Breast epithelium (tissue), 3 donors: ENCODE data around the gene ADAM8.

Experiments
- POLR2A ChIP-seq: fragments of 450-650 bp; IDR thresholded peaks from one replicate; pipeline ENCODE4 v1.6.1; 2016; ENCODE audit warnings: antibody characterized with exemption, mild to moderate bottlenecking, moderate library complexity
- TF ChIP-seq, protein P1 (sequence below), 3 donors: fragments of 450-650 bp; IDR thresholded peaks; one replicate each; pipeline ENCODE4 v1.5.1; 2016 to 2017; ENCODE audit warnings: antibody characterized with exemption in 3 of 3, mild to moderate bottlenecking in 3 of 3, moderate library complexity in 3 of 3

- TF ChIP-seq, protein P1, sequence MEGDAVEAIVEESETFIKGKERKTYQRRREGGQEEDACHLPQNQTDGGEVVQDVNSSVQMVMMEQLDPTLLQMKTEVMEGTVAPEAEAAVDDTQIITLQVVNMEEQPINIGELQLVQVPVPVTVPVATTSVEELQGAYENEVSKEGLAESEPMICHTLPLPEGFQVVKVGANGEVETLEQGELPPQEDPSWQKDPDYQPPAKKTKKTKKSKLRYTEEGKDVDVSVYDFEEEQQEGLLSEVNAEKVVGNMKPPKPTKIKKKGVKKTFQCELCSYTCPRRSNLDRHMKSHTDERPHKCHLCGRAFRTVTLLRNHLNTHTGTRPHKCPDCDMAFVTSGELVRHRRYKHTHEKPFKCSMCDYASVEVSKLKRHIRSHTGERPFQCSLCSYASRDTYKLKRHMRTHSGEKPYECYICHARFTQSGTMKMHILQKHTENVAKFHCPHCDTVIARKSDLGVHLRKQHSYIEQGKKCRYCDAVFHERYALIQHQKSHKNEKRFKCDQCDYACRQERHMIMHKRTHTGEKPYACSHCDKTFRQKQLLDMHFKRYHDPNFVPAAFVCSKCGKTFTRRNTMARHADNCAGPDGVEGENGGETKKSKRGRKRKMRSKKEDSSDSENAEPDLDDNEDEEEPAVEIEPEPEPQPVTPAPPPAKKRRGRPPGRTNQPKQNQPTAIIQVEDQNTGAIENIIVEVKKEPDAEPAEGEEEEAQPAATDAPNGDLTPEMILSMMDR (IDR thresholded peaks at IDR 0.05), result no peak
- no peak for TF ChIP-seq POLR2A
These were observed 51.8 kb downstream of the ADAM8 start for GRCh38 chr10:133224756-133225372.
